GM18517 (cell line): ENCODE data around the gene MAST4.

Source experiments
- ATAC-seq: cut with Tn5 transposase; IDR thresholded peaks from one replicate; pipeline ENCODE4 v1.9.1; 2021; ENCODE audit warnings: mild to moderate bottlenecking, moderate library complexity; ENCODE audit not compliant: unreplicated experiment

Gene MAST4

GRCh38 chr5:66947458-66947857, 351.3 kb downstream of the MAST4 start:
- no peak for ATAC-seq

DNA sequence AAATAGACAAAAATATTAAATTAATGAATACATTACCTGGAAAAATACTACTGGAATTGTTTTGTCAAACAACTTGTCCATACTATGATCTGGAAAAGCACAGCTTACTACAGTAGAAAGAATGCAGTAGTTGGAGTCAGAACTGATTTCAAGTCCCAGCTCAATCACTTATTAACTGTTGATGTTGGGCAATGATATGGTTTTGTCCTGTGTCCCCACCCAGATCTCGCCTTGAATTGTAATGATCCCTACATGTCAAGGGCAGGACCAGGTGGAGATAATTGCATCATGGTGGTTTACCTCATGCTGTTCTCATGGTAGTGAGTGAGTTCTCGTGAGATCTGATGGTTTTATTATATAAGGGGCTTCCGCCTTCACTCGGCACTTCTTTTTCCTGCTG, 352.9 kb downstream of the MAST4 start:
- ATAC-seq = no peak

GRCh38 chr5:66952153-66952552, 356.0 kb downstream of the MAST4 start:
- no peak for ATAC-seq

DNA sequence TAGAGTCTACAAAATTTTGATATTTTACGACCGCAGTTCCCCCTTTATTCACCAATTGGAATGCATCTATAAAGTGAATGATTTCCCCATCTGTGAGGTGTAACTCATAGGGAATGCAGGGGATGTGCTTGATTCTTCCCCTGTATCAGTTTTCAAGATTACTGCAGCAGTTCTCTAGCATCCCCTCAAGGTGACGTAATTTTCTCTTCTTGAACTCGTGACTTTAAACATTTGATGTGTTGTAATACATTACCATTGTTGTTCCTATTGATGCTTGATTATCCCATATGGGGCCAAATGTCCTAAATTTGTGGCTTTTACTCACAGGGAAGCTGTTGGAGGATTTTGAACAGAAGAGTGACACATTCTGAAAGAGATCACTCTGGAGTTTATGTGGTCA, 360.2 kb downstream of the MAST4 start:
- ATAC-seq = no peak

DNA sequence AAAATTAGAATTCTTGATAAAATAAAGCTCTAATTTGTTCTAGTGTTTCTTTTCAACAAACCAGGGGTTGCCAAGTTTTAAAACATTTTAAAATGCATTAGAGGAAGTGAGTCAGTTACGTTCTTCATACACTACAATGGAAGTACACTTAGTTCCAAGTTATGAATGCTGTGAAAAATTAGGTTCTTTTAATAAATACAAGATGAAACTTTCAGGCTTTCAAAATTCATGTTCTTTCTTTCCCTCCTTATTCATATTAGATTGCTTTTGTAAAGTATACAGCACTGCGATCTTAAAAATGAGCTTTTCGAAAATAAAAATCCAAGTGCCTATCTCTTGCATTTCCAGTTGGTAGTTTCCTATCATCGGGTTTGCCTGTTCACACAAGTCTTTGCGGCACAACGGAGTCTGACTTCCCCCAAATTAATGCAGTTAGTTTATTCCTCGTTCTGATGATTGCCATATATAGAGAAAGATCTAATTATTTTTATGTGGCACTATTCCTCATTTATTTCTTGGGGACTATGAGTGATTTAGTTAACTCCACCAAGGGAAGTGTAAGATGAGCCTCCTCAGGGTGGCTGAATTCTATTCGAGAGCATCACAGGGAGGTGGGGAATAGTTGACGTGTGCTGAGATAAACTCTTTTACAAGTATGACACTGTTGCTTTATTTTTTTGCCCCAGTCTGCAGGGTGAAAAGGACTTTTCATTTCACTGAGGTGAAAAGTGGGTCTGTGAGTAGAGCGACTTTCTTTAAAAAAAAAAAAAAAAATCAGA, 362.2 kb downstream of the MAST4 start:
- ATAC-seq = no peak

- ATAC-seq = no peak
Observed at GRCh38 chr5:66958980-66959641, 362.9 kb downstream of the MAST4 start.

DNA sequence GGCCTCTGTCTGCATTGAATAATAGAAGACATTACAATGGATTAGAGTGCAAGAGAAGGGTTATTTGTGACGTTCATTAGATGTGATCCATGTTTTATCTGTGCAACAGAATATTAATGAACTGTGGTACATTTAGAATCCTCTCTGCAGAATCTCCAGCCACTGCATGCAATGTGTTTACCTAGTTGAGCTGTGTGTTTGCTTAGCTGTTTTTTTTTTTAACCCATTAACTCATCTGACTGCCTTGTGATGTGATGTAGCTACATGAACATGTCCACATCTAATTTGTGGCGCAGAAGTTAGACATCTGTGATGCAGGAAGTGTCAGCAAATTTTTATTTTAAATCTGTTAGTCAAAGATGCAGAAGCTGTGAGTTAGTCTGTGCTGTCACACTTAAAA, 363.5 kb downstream of the MAST4 start:
- no peak for ATAC-seq

DNA sequence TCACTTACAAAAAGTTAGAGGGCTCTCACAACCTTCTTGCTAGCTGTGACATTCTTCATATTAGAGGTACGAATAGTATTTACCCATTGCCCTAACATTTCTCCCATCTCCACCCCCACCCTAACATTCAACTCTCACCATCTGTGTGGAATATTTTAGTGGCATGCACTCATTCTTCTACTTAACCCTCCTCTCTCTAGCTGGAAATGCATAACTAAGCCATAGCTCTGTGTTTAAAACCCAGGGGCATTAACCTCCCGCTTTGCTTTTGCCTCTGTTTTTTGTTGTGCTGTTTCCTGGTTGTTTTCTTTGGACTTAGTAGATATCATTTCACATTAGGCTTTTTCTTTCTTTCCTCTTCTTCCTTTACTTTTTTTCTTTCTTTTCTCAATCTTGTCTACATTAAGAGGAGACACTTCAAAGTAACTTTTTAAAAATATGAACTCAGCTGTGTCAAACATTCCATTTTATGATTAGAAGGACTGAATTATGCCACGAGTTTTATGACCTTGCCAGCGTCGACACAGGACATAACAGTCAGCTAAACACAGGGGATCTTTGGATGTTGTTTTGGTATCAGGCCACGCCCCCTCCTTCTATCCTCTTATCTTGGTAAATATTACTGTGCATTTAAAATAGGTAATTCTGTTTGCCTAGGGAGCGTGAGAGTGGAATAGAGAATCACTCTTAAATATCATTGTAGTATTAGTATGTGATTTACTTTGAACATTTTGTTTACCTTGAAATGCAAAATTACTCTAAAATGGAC, 364.4 kb downstream of the MAST4 start:
- no peak for ATAC-seq

- ATAC-seq = no peak
Observed at GRCh38 chr5:66963559-66963971, 367.4 kb downstream of the MAST4 start.

DNA sequence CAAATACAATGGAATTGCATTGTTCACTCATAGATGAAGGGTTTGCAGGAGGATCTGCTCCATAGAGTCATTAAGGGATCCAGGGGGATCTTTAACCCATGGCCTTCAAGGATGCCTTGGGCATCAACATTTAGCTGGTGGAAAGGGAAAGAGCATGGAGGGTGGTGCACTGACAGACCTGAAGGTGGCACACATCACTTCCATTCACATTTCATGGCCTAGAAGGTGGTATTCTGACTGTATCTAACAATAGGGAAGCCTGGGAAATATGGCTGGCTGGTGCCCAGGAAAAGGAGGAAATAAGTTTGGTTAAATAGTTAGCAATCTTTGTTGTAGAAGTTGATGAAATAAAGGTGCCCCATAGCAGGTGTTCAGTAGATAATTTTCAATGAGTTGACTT, 370.2 kb downstream of the MAST4 start:
- no peak for ATAC-seq

GRCh38 chr5:66967102-66967501, 370.9 kb downstream of the MAST4 start:
- no peak for ATAC-seq

GRCh38 chr5:66967826-66968262, 371.7 kb downstream of the MAST4 start:
- no peak for ATAC-seq

- ATAC-seq = no peak
Observed at GRCh38 chr5:66969484-66969883, 373.3 kb downstream of the MAST4 start.

DNA sequence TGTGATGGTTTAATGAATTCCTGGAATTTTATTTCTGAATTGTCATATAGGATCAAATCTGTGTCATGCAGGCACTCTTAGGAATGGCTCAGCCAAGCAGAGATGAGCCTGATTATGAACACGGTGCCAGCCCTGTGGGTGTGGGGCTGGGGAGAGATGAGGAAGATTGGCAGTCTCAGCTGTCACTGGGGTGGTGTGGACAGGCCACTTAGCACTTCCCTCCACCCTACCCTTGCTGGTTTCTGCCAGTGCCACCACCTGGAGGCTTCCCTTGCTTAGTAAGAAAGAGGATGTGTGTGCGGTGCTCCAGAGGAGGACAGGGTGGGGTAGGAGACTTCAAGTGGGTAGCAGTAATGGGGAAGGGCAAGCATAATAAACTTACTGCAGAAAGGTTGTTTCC, 373.8 kb downstream of the MAST4 start:
- no peak for ATAC-seq

DNA sequence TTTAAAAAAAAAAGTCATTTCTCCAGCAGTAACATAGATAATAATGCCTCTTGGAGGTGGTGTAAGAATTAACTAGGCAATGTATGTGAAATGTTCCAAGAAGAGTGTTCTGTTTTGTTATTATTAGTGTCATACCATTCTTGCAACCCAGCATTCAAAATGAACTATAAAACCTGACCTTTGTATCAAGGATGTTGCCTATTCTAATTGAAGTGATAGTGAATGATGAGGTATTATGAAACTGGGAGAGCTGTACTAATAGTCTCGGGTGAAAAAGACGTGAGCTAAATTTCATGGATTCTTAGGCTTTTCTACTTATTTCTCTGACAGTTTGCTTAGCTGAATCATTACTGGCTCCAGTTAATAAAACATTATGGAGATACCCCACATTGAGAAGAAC, 375.8 kb downstream of the MAST4 start:
- ATAC-seq = no peak

DNA sequence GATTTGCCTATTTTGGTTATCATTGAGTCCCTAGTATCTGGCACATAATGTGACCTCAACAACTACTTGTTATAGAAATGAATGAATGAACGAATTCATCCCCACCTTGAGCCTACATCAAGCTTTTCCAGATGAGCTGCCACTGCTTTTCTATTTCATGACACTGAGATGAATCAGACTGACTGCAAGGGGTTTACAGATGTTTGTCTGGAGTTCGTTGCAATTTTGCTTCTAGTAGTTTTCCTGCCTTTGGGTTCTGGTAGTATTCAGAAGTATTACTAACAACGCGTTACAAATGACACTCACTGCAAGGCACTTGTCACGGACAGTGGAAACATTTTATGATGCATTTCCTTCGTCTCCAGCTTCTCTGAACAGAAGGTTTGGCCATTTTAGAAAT, 378.1 kb downstream of the MAST4 start:
- no peak for ATAC-seq

GRCh38 chr5:66976108-66976507, 379.9 kb downstream of the MAST4 start:
- no peak for ATAC-seq

DNA sequence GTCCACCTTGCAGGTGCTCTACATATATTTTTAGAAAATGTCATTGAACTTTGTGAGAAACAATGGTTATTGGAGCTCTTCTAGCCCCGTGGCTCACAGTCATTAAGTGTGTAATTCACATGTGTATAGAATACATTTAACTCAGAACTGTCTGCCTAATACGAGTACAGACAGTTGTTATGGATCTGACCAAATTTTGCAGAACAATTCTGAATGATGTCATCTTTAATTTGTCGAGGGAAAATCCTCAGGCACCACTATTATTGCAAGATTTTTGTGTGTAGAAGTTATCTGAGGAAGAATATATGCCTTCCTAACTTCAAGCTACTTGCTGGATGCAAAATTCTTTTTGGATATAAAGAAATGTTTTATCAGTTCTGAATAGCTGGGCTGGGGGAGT, 383.5 kb downstream of the MAST4 start:
- ATAC-seq = no peak

DNA sequence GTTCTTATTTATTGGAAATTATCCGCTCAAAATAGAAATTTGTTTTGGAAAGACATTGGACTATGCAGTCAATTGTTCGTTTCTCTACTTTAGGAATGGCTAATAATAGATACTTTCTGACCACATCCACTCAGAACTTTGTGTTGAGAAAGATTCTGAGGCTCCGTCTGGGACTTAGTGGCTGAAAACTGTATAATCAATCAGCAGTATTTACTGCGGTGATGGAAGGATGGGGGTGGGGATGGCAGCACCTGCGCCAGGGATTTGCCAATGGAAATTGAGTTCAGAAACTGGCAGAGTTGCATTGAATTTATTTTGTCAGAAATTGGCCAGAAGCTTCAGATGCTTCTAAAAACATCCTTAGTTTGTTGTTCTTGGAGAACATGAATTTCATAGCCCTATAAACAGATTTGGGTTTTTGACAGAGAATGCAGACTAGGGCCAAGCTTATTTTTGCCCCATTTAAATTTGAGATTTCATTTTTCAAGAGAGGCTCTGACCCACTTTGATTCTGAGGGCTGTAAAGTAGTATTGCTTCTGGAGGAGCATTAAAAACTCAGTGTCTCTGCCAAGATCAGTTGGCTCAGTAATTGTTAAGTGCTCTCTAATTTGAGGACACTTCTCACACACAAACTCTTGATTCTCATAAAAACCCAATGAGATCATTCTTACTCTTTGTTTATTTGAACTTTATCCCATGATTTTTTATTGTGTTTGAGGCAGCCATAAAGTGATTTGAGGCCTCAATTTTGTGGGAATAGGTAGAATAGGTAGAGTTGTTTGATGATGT, 385.3 kb downstream of the MAST4 start:
- ATAC-seq = no peak

DNA sequence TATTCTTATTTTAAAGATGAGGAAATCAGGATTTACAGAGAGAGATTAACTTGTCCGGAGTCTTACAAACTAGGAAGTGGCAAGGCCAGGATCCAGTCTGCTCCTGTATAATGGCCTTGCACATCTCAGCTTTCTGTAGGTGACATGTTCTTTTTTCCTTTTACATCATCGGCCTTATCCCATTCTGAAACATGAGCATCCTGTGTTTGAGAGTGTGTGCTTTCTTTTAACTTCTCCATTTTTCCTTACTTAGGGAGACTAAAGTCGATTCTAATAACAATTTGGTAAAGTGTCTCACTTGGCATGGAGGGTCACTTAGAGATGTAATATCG, 385.8 kb downstream of the MAST4 start:
- ATAC-seq = no peak

DNA sequence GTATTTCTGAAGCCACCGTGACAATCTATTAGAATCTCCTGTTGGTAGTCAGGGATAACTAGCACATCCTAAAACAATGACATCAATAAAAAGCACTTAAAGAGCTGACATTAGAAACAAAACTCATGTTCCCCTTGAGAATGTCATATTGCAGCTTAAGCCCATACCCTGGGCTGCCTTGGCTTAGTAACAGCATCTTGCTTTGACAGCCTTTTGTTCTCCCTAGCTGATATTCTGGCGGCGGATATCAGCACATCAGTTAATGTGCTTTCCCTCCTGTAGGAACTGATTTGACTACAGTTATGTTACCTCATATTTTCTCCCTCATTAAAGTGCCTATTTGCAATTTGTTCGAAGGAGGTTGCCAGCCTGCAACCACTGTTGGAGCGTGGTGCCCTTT, 386.3 kb downstream of the MAST4 start:
- no peak for ATAC-seq
